GM12873 (cell line): Measurements from ENCODE around the gene PDLIM7.
A peak's percentile ranks its signal among the peaks of the same experiment; 100 is the strongest.

Experiments
- CTCF ChIP-seq: IDR thresholded peaks from 2 replicates; pipeline ENCODE4 v1.5.1; 2012; ENCODE audit warnings: low read depth, mild to moderate bottlenecking, moderate library complexity, low read length, control low read depth; ENCODE audit not compliant: insufficient read depth; ENCODE audit errors: missing control alignments

Gene PDLIM7

GRCh38 chr5:177523711-177524538 is 26.5 kb upstream of the PDLIM7 start:
- no peak for TF ChIP-seq CTCF

- peak; percentile 24 for TF ChIP-seq CTCF
Observed at GRCh38 chr5:177520916-177521513, 23.6 kb upstream of the PDLIM7 start.

DNA sequence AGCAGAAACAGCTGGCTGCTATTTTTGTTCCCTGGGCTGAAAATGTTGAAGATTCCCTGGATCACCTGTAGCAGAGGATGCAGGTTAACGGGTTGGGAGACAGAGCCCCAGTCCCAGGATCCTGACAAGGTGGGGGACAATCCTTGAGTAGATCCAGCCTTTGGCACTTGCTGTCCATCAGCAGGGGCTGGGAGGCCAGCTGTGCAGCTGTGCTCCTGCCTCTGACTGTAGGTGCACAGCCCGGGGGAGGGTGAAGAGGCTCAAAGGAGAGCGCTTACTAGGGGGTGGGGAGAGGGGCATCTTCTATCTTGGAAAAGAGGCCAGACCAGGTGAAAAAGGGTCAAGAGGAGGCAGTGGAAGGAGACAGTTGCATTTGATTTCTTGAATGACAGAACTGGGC is 22.9 kb upstream of the PDLIM7 start:
- no peak for TF ChIP-seq CTCF

- no peak for TF ChIP-seq CTCF
Observed at GRCh38 chr5:177519463-177520235, 22.2 kb upstream of the PDLIM7 start.

DNA sequence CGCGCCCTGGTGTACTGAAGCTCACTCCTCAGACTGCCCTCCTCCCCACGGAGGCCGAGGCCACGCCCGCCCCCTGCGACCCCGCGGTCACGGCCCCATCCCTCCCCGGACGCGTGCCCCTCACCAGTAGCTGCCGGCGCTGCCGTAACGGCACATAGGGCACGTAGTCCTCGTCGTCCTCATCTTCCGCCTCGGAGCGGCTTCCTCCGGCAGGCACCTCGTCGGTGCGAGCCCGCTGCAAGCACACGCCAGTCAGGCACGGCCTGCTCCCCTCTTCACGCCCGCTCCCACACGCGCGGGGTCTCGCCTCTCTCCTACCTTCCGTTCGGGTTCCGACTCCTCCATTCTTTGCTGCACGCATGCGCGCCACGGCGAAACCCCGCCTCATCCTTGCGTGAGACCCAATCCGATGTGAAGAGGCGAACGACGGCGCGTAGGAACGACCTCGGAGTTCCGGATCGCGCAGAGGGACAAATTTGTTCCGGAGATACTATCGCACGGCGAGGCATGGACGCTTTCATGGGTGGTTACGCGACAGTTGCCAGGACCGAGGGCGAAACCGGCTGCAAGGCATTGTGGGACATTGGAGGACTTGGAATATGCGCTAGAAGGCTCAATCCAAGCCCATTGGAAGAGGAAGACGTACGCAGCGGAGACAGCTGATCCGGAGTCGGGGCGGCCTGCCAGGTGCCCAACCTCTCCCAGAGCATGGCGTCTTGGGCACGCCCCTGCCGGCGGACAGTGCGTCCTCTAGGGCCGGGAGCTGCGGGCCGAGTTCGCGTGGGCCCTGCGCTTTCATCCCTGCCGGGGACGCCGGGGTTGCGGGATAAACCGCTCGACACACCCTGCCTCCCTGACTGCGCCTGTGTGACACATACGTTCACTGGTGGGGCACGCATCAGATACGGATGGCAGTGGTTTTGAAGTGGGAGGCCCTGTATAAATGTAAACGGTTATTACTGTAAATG is 19.5 kb upstream of the PDLIM7 start, which contains the start of gene DDX41:
TSS of gene DDX41 (minus strand) at position 361 of the 968 bp plus-strand sequence. CDS start at position 345, 16 bp downstream.
- TF ChIP-seq CTCF = peak; percentile 7

- TF ChIP-seq CTCF = no peak
Observed at GRCh38 chr5:177515580-177515979, 18.2 kb upstream of the PDLIM7 start.
